Uterus (tissue), 4 donors: Measurements from ENCODE around the gene WASF2. TPM values are rescaled to one million over a fixed set of nuclear protein-coding genes. Genes with fewer than 3 reads are reported as not detected.
A peak's percentile ranks its signal among the peaks of the same experiment; 100 is the strongest.

Experiments used
- DNase-seq, 2 donors: peaks; one replicate each; pipeline ENCODE4 v3.0.0-alpha.2; 2019 to 2020
- H3K27ac ChIP-seq, 2 donors: fragments of 200-600 bp; sonication (generic); 1 replicate in 1 of 2; 2 replicates in 1 of 2; pipeline ENCODE4 v1.5.1; 2016 to 2018
- H3K27me3 ChIP-seq, 2 donors: fragments of 200-600 bp; sonication (generic); one replicate each; pipeline ENCODE4 v1.5.1; 2018 to 2019; ENCODE audit warnings: control low read depth in 1 of 2
- H3K36me3 ChIP-seq, 2 donors: fragments of 200-600 bp; sonication (generic); one replicate each; pipeline ENCODE4 v1.5.1; 2019; ENCODE audit warnings: control low read depth in 1 of 2
- H3K4me1 ChIP-seq, 2 donors: fragments of 200-600 bp; sonication (generic); one replicate each; pipeline ENCODE4 v1.5.1; 2018 to 2019; ENCODE audit warnings: control low read depth in 1 of 2
- H3K4me3 ChIP-seq, 2 donors: fragments of 200-600 bp; sonication (generic); 1 replicate in 1 of 2; 2 replicates in 1 of 2; pipeline ENCODE4 v1.5.1; 2018 to 2019; ENCODE audit warnings: mild to moderate bottlenecking in 1 of 2
- H3K9me3 ChIP-seq, 2 donors: fragments of 200-600 bp; sonication (generic); one replicate each; pipeline ENCODE4 v1.5.1; 2019; ENCODE audit warnings: control low read depth in 1 of 2
- POLR2A ChIP-seq, 2 donors: fragments of 450-650 bp; IDR thresholded peaks; one replicate each; pipeline ENCODE4 v1.6.1; 2016; ENCODE audit warnings: antibody characterized with exemption in 2 of 2, mild to moderate bottlenecking in 1 of 2, moderate library complexity in 1 of 2
- intact Hi-C: fragments of 100-400 bp; cut with DNase I; formaldehyde crosslinking; loops from one replicate; pipeline ENCODE4 v1.15.1; 2023; ENCODE audit warnings: low total_unique reads
- total RNA-seq, 4 donors: library from RNA; depleted of rRNA in 3 of 4; stranded (reverse); fragments of >200 nt in 3 of 4; gene quantifications; one replicate each; pipeline versions ENCODE4 v1.1.0 to v1.2.4, GENCODE V29; 2014 to 2023
- TF ChIP-seq, protein P1 (sequence below), 4 experiments: fragments of 200-600 bp in 2 of 4; fragments of 450-650 bp in 2 of 4; sonication (generic) in 2 of 4; IDR thresholded peaks; one replicate each; pipeline ENCODE4 v1.5.1; 2016 to 2019; ENCODE audit warnings: antibody characterized with exemption in 4 of 4, mild to moderate bottlenecking in 2 of 4, moderate library complexity in 1 of 4
- donor health status: DM: yes; HTN: yes; CAD: no.

The WASF2 gene
- total RNA-seq, 4 donors from 2014 or later: 27.2 to 178 (median 41.1) TPM

GRCh38 chr1:27448982-27449381 lies 41.0 kb downstream of the WASF2 start:
- TF ChIP-seq POLR2A (IDR thresholded peaks at IDR 0.05): no peak
- TF ChIP-seq, protein P1, sequence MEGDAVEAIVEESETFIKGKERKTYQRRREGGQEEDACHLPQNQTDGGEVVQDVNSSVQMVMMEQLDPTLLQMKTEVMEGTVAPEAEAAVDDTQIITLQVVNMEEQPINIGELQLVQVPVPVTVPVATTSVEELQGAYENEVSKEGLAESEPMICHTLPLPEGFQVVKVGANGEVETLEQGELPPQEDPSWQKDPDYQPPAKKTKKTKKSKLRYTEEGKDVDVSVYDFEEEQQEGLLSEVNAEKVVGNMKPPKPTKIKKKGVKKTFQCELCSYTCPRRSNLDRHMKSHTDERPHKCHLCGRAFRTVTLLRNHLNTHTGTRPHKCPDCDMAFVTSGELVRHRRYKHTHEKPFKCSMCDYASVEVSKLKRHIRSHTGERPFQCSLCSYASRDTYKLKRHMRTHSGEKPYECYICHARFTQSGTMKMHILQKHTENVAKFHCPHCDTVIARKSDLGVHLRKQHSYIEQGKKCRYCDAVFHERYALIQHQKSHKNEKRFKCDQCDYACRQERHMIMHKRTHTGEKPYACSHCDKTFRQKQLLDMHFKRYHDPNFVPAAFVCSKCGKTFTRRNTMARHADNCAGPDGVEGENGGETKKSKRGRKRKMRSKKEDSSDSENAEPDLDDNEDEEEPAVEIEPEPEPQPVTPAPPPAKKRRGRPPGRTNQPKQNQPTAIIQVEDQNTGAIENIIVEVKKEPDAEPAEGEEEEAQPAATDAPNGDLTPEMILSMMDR (IDR thresholded peaks at IDR 0.05): no peak
- H3K4me1 ChIP-seq: no peaks in the 10 kb centered on the region
- H3K4me3 ChIP-seq: no peak overlapping the region
- no peaks in the 10 kb centered on the region for H3K9me3 ChIP-seq
- no peaks in the 10 kb centered on the region for H3K27me3 ChIP-seq
- no peaks in the 10 kb centered on the region for H3K36me3 ChIP-seq
- DNase-seq: no peak
- H3K27ac ChIP-seq: no peak overlapping the region
- intact Hi-C loops: no loop called here

- TF ChIP-seq, protein P1 (IDR thresholded peaks at IDR 0.05): no peak
- TF ChIP-seq POLR2A (IDR thresholded peaks at IDR 0.05): no peak
These were observed 42.1 kb downstream of the WASF2 start for GRCh38 chr1:27447883-27448282.

GRCh38 chr1:27447399-27447798 lies 42.6 kb downstream of the WASF2 start:
- no peak for TF ChIP-seq POLR2A (IDR thresholded peaks at IDR 0.05)
- TF ChIP-seq, protein P1 (IDR thresholded peaks at IDR 0.05): no peak
- Histone ChIP-seq H3K9me3 (no peaks in the 10 kb centered on the region), H3K36me3 (no peaks in the 10 kb centered on the region), H3K27me3 (no peaks in the 10 kb centered on the region), H3K4me3 (no peak overlapping the region), H3K27ac (no peak overlapping the region), H3K4me1 (no peaks in the 10 kb centered on the region)
- intact Hi-C loops: no loop called here
- no peak for DNase-seq

More at GRCh38 chr1:27447883-27448282, 42.1 kb downstream of the WASF2 start:
- Histone ChIP-seq H3K4me1 (no peaks in the 10 kb centered on the region), H3K9me3 (no peaks in the 10 kb centered on the region), H3K27me3 (no peaks in the 10 kb centered on the region), H3K4me3 (no peak overlapping the region), H3K27ac (no peak overlapping the region), H3K36me3 (no peaks in the 10 kb centered on the region)
- DNase-seq: no peak
- intact Hi-C loops: no loop called here

DNA sequence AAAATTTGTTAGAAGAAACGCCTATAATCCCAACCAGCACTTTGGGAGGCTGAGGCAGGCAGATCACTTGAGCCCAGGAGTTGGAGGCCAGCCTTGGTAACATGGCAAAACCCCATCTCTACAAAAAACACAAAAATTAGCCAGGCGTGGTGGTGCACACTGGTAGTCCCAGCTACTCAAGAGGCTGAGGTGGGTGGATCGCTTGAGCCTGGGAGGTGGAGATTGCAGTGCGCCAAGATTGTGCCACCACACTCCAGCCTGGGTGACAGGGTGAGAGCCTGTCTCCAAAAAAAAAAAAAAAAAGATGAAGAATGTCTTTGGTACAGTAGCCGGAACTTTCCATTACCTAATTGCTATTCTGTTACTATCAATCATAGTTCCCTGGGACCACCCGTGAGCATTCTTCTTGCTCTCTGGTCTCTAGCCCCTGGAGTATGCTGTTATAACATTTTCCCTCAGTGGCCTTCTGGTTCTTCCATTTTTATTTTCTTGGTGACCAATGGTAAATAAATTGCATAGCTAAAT lies 43.4 kb downstream of the WASF2 start:
- Histone ChIP-seq H3K4me3 (no peak overlapping the region), H3K27ac (no peak overlapping the region), H3K4me1 (no peaks in the 10 kb centered on the region), H3K36me3 (no peaks in the 10 kb centered on the region), H3K27me3 (no peaks in the 10 kb centered on the region), H3K9me3 (no peaks in the 10 kb centered on the region)
- intact Hi-C loops: no loop called here
- TF ChIP-seq, protein P1 (IDR thresholded peaks at IDR 0.05): no peak
- no peak for TF ChIP-seq POLR2A (IDR thresholded peaks at IDR 0.05)
- DNase-seq: no peak

DNA sequence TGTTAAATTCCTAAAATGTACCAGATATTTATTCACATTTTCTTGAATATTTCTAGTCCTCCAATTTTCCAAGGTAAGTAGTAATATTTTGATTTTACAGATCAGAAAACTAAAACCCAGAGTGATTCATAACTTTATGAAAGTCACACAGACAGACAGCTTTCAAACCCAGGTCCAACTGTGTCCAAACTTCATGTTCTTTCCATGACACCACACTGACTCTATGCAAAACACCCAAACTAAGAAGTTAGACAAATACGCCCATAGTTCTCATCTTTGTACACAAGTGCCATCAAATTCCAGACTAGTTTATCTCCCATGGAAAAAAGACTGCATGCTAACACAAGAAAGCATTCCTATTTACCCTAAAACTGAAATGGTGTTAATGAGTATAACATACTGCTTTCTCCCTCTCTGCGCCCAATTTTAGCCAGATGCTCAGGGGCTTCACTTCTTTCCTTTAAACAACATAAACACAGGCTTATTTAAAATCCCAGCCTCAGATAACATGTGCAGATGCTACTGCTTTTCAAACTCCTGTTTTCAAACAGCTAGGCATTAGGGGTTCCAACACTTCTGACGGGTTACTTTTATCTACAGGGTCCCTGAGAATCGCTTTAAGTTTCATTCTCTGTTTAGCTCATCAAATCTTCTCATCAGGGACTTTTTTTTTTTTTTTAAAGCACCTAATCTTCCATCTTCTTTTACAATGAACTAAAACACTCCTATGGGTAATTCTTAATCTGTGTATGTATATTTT lies 44.6 kb downstream of the WASF2 start:
- intact Hi-C loops: no loop called here
- H3K27me3 ChIP-seq: no peaks in the 10 kb centered on the region
- peak overlapping the region in 1 of 2 donors; percentile 10 for H3K27ac ChIP-seq
- H3K36me3 ChIP-seq: no peaks in the 10 kb centered on the region
- no peaks in the 10 kb centered on the region for H3K9me3 ChIP-seq
- no peak for DNase-seq
- TF ChIP-seq POLR2A (IDR thresholded peaks at IDR 0.05): no peak
- TF ChIP-seq, protein P1 (IDR thresholded peaks at IDR 0.05): no peak
- H3K4me1 ChIP-seq: no peaks in the 10 kb centered on the region
- no peak overlapping the region for H3K4me3 ChIP-seq
